Type B pancreatic cell (in vitro differentiated cells): ENCODE measurements around the gene PRKN. TPM values are rescaled to one million over a fixed set of nuclear protein-coding genes. Genes with fewer than 3 reads are reported as not detected.

ENCODE experiments used
- DNase-seq: peaks from one replicate; pipeline ENCODE4 v3.0.0; 2021; ENCODE audit warnings: mixed read lengths; ENCODE audit not compliant: unreplicated experiment; ENCODE audit errors: extremely low spot score
- H3K27ac Mint-ChIP-seq: 2 replicates; pipeline ENCODE4 v1.8.0; 2021; ENCODE audit warnings: mild to moderate bottlenecking, mixed read lengths
- H3K27me3 Mint-ChIP-seq: 2 replicates; pipeline ENCODE4 v1.8.0; 2021; ENCODE audit warnings: mixed read lengths
- H3K36me3 Mint-ChIP-seq: 2 replicates; pipeline ENCODE4 v1.8.0; 2021; ENCODE audit warnings: mixed read lengths
- H3K4me1 Mint-ChIP-seq: one replicate; pipeline ENCODE4 v1.8.0; 2021; ENCODE audit warnings: mixed read lengths; ENCODE audit not compliant: unreplicated experiment
- H3K4me3 Mint-ChIP-seq: 2 replicates; pipeline ENCODE4 v1.8.0; 2021; ENCODE audit warnings: mild to moderate bottlenecking, mixed read lengths
- H3K9me3 Mint-ChIP-seq: 2 replicates; pipeline ENCODE4 v1.8.0; 2021; ENCODE audit warnings: mixed read lengths
- total RNA-seq: library from RNA; stranded (reverse); gene quantifications from 2 replicates; pipeline ENCODE4 v1.2.1, GENCODE V29; 2021; ENCODE audit warnings: low replicate concordance
- TF ChIP-seq, protein P1 (sequence below): fragments of 200-600 bp; sonication (generic); conservative IDR thresholded peaks from 2 replicates; pipeline ENCODE4 v1.5.0; 2021; ENCODE audit warnings: antibody characterized with exemption, mild to moderate bottlenecking

Gene PRKN
- total RNA-seq, 1 donor from 2014 or later = 6.2 TPM

DNA sequence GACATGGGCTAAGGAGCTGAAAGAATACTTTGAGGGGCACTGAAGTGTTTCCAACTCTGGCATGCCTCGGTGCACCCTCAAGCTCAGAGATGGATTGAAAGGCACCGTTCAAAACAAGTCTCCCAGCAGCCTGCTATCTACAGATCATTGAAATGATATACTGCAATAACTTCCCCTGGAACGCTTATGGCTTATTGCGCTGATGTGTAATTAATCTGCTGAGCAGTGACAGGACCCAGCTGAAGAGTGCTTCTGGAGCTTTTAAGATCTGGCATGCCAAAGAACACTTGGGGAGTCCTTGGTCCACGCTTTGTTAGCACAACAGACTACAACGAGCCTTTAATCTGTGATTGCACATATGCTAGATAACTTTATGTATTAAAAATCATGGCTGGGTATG is 708.2 kb downstream of the PRKN start:
- no peak for DNase-seq
- H3K27me3 Mint-ChIP-seq = no peaks in the 10 kb centered on the region
- H3K27ac Mint-ChIP-seq = no peak overlapping the region
- TF ChIP-seq, protein P1, sequence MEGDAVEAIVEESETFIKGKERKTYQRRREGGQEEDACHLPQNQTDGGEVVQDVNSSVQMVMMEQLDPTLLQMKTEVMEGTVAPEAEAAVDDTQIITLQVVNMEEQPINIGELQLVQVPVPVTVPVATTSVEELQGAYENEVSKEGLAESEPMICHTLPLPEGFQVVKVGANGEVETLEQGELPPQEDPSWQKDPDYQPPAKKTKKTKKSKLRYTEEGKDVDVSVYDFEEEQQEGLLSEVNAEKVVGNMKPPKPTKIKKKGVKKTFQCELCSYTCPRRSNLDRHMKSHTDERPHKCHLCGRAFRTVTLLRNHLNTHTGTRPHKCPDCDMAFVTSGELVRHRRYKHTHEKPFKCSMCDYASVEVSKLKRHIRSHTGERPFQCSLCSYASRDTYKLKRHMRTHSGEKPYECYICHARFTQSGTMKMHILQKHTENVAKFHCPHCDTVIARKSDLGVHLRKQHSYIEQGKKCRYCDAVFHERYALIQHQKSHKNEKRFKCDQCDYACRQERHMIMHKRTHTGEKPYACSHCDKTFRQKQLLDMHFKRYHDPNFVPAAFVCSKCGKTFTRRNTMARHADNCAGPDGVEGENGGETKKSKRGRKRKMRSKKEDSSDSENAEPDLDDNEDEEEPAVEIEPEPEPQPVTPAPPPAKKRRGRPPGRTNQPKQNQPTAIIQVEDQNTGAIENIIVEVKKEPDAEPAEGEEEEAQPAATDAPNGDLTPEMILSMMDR = no peak
- H3K36me3 Mint-ChIP-seq = no peaks in the 10 kb centered on the region
- no peaks in the 10 kb centered on the region for H3K4me1 Mint-ChIP-seq
- H3K4me3 Mint-ChIP-seq = no peak overlapping the region
- H3K9me3 Mint-ChIP-seq = no peaks in the 10 kb centered on the region

DNA sequence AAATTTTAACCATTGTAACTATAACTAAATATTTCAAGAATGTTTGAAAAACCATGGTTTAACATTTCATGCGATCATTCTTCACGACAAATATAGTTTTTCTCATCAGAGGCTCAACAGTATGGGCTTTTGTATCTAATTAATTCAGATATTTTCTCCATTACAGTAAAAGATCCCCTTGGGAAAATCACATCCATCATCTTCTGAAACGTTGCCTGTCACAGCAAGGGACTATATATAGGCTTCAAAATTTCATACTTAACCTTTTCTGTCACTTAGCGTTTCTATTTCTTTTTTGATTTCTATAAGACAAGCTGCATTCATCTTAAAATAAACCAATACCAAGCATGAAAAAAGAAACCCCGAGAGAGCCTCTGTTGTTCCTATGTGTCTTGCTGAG is 710.0 kb downstream of the PRKN start:
- H3K4me1 Mint-ChIP-seq = no peaks in the 10 kb centered on the region
- no peaks in the 10 kb centered on the region for H3K9me3 Mint-ChIP-seq
- TF ChIP-seq, protein P1 = no peak
- no peak overlapping the region for H3K4me3 Mint-ChIP-seq
- H3K27ac Mint-ChIP-seq = no peak overlapping the region
- no peaks in the 10 kb centered on the region for H3K27me3 Mint-ChIP-seq
- DNase-seq = no peak
- no peaks in the 10 kb centered on the region for H3K36me3 Mint-ChIP-seq

GRCh38 chr6:162014069-162014811 is 713.3 kb downstream of the PRKN start:
- no peaks in the 10 kb centered on the region for H3K27me3 Mint-ChIP-seq
- no peaks in the 10 kb centered on the region for H3K36me3 Mint-ChIP-seq
- DNase-seq = no peak
- H3K4me3 Mint-ChIP-seq = no peak overlapping the region
- TF ChIP-seq, protein P1 = no peak
- H3K9me3 Mint-ChIP-seq = no peaks in the 10 kb centered on the region
- no peaks in the 10 kb centered on the region for H3K4me1 Mint-ChIP-seq
- no peak overlapping the region for H3K27ac Mint-ChIP-seq

DNA sequence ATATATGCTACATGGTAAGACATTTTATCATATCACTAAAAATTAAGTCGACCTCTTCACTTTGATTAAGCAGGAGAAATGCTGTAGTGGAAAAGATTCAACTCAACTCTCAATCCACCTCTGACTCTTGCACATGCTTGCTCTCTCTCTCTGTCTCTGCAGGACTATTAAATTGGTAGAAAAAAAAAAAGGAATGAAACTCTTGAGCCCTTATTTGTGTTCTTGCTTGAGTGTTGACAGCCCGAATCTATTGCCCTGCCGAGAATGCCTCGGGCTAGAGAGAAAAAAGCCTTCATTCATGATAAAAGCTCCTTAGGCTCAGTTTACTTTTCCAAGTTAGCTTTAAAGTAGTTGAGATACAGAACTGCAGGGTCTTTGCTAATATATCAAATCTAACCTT is 722.2 kb downstream of the PRKN start:
- TF ChIP-seq, protein P1 = no peak
- DNase-seq = no peak
- no peak overlapping the region for H3K4me3 Mint-ChIP-seq
- H3K27me3 Mint-ChIP-seq = peaks cover 1% of the 10 kb centered on the region
- H3K9me3 Mint-ChIP-seq = no peaks in the 10 kb centered on the region
- peaks cover 5% of the 10 kb centered on the region for H3K4me1 Mint-ChIP-seq
- H3K36me3 Mint-ChIP-seq = no peaks in the 10 kb centered on the region
- H3K27ac Mint-ChIP-seq = no peak overlapping the region

DNA sequence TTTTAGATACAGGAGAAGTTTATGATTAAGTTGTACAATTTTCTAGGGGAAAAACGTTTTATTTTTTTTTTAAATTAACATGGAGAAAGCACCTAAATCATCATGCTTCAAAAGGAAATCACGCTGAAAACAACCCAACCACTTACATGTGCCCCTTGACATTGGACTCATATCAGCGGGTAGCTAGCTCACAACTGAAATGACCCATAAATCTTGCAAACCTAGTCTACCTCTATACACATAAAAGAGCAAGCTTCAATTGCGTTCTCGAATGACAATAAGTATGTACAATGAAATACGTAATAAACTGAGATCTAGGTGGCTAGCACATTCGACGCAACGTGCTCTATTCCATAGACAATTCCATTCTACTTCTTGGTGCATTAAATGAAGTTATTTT is 730.8 kb downstream of the PRKN start:
- TF ChIP-seq, protein P1 = no peak
- peaks cover 4% of the 10 kb centered on the region for H3K27me3 Mint-ChIP-seq
- H3K4me1 Mint-ChIP-seq = no peaks in the 10 kb centered on the region
- H3K4me3 Mint-ChIP-seq = no peak overlapping the region
- no peaks in the 10 kb centered on the region for H3K9me3 Mint-ChIP-seq
- H3K27ac Mint-ChIP-seq = no peak overlapping the region
- no peak for DNase-seq
- H3K36me3 Mint-ChIP-seq = no peaks in the 10 kb centered on the region
